Karpas-422 (cell line): ENCODE measurements around the gene CNTFR. TPM values are rescaled to one million over a fixed set of nuclear protein-coding genes. Genes with fewer than 3 reads are reported as not detected.

Experiments used
- DNase-seq: peaks from one replicate; pipeline ENCODE4 v3.0.0-alpha.2; 2015
- H2AFZ ChIP-seq: fragments of 200-600 bp; sonication (generic); 2 replicates; pipeline ENCODE4 v1.6.1; 2014; ENCODE audit warnings: antibody characterized with exemption, low read length, mixed read lengths
- H3K27ac ChIP-seq: fragments of 200-600 bp; sonication (generic); 2 replicates; pipeline ENCODE4 v1.5.1; 2014; ENCODE audit warnings: mild to moderate bottlenecking, low read length, moderate library complexity
- H3K27me3 ChIP-seq: fragments of 200-600 bp; sonication (generic); 2 replicates; pipeline ENCODE4 v1.6.1; 2014; ENCODE audit warnings: low read length, mixed read lengths
- H3K36me3 ChIP-seq: fragments of 200-600 bp; sonication (generic); 2 replicates; pipeline ENCODE4 v1.6.1; 2014; ENCODE audit warnings: low read length, mixed read lengths; ENCODE audit not compliant: insufficient read depth
- H3K4me1 ChIP-seq: fragments of 200-600 bp; sonication (generic); 2 replicates; pipeline ENCODE4 v1.6.1; 2014; ENCODE audit warnings: mild to moderate bottlenecking, low read length, mixed read lengths
- H3K4me2 ChIP-seq: fragments of 200-600 bp; sonication (generic); 2 replicates; pipeline ENCODE4 v1.6.1; 2014; ENCODE audit warnings: low read length, low read depth, mild to moderate bottlenecking; ENCODE audit not compliant: poor library complexity, severe bottlenecking
- H3K4me3 ChIP-seq: fragments of 200-600 bp; sonication (generic); 2 replicates; pipeline ENCODE4 v1.5.1; 2014; ENCODE audit warnings: mild to moderate bottlenecking, antibody characterized with exemption, low read length, mixed read lengths
- H3K79me2 ChIP-seq: fragments of 200-600 bp; sonication (generic); 2 replicates; pipeline ENCODE4 v1.6.1; 2014; ENCODE audit warnings: mild to moderate bottlenecking, low read length, mixed read lengths
- H3K9ac ChIP-seq: fragments of 200-600 bp; sonication (generic); 2 replicates; pipeline ENCODE4 v1.6.0; 2014; ENCODE audit warnings: low read length
- H3K9me2 ChIP-seq: fragments of 200-600 bp; sonication (generic), shearing (Covaris generic); replicated peaks from 2 replicates; pipeline ENCODE4 v1.6.0; 2014; ENCODE audit warnings: mild to moderate bottlenecking, low read length, moderate library complexity; ENCODE audit not compliant: insufficient read depth
- H3K9me3 ChIP-seq: fragments of 300-700, 200-600 bp; sonication (generic); 2 replicates; pipeline ENCODE4 v1.6.1; 2014; ENCODE audit warnings: low read length, mixed read lengths
- H4K20me1 ChIP-seq: fragments of 200-600 bp; sonication (generic); 2 replicates; pipeline ENCODE4 v1.6.1; 2014; ENCODE audit warnings: mild to moderate bottlenecking, antibody characterized with exemption, low read length, low read depth; ENCODE audit not compliant: insufficient read depth
- total RNA-seq: library from RNA; depleted of rRNA; stranded (reverse); fragments of >200 nt; shearing (Covaris generic); gene quantifications from 2 replicates; pipeline ENCODE4 v1.2.3, GENCODE V29; 2014; ENCODE audit warnings: low replicate concordance

CNTFR gene
- total RNA-seq, 1 experiment from 2014 or later, result not detected

DNA sequence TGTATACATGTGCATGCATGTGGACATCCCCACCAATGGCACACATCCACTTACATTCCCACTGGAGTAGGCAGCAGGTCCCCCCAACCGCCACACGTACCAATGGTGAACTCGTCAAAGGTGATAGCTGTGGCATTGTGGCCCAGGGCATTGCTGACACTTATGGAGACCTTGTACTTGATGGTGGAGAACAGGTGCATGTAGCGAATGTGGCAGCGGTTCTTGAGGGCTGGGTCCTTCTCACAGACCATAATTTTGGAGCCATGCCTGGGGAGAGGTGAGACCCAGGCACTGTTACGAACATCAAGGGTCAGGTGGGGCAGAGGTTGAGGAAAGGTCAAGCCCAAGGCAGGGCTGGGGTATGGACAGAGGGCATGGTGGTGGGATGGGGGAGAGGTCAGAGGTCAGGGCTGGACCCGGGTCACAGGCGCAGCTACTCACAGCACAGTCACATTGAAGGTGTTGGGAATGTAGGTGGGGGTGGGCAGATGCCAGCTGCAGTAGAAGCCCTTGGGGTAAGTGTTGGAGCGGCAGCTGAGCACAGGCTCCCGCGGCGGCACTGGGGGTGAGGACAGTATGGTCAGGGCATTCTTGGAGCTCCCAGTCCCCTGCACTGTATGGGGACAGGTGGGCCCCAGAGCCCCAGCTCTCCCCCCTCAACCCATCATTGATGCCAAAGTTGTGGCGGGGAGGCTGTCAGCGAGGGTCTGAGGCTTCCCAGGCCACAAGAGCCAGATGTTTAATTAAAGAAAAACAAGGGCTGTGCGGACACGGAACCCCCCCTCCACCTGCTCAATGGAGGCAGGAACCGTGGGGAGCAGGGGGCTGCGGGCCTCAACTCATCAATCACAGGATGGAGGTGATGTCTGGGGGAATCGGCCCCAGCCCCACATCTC is 31.9 kb downstream of the CNTFR start:
- Histone ChIP-seq H3K27ac (no peak overlapping the region), H3K9ac (no peak overlapping the region), H3K9me3 (peaks cover 6% of the 10 kb centered on the region; the same call in 1 of the 2 replicates), H3K4me1 (no peaks in the 10 kb centered on the region), H3K4me3 (no peak overlapping the region), H3K9me2 (no peaks in the 10 kb centered on the region), H2AFZ (no peak overlapping the region), H3K4me2 (no peak overlapping the region), H3K36me3 (no peaks in the 10 kb centered on the region), H3K79me2 (no peaks in the 10 kb centered on the region), H3K27me3 (no peaks in the 10 kb centered on the region), H4K20me1 (no peaks in the 10 kb centered on the region)
- DNase-seq, result no peak

DNA sequence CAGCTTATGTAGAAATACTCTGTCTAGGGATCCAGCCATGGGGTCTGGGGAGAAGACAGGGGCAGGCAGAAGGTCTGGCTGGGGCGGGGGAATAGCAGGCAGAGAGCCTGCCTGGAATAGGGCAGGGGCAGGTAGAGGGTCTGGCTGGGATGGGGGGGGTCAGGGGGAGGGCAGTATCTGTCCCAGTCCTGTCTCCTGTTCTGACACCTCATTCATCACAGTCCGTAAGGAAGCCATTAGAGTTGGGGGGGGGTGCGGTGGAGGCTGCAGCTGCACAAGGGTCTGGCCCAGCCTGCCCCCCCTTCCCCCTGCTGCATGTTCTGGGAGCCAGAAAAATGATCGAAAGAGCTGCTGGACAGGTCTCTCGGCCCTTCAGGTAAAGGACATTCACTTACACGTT is 32.6 kb downstream of the CNTFR start:
- Histone ChIP-seq H3K4me1 (no peaks in the 10 kb centered on the region), H3K9me2 (no peaks in the 10 kb centered on the region), H3K9me3 (peaks cover 2% of the 10 kb centered on the region; the same call in 1 of the 2 replicates), H3K9ac (no peak overlapping the region), H3K27ac (no peak overlapping the region), H4K20me1 (no peaks in the 10 kb centered on the region), H2AFZ (no peak overlapping the region), H3K79me2 (no peaks in the 10 kb centered on the region), H3K27me3 (no peaks in the 10 kb centered on the region), H3K4me3 (no peak overlapping the region), H3K4me2 (no peak overlapping the region), H3K36me3 (no peaks in the 10 kb centered on the region)
- no peak for DNase-seq

DNA sequence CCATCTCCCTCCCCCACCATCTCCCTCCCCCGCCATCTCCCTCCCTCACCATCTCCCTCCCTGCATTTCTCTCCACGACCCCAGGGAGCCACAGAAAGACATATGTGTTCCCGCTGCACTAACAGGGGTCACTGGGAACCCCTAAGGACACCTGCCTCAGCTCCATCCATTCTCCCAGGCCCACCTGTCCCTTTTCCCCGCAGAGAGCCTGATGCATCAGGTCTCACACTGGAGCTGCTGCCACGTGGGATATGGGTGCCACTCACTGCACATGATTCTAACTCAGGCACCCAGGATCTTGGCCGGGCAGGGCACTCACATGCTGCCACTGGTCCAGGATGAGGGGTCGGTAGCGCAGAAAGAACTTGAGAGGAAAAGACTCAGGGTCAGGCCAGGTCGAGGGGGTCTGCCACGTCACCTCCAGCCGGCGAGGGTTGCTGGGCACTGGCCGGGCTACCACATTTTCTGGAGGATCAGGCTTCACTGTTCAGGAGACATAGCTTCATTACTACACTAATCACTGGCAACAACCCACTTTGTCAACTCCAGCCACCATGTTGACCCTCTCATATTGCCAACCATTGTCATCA is 33.5 kb downstream of the CNTFR start:
- Histone ChIP-seq H3K27me3 (no peaks in the 10 kb centered on the region), H3K4me3 (no peak overlapping the region), H3K9me2 (no peaks in the 10 kb centered on the region), H3K9me3 (no peaks in the 10 kb centered on the region), H4K20me1 (no peaks in the 10 kb centered on the region), H3K79me2 (no peaks in the 10 kb centered on the region), H3K27ac (no peak overlapping the region), H3K4me2 (no peak overlapping the region), H2AFZ (no peak overlapping the region), H3K9ac (no peak overlapping the region), H3K36me3 (no peaks in the 10 kb centered on the region), H3K4me1 (no peaks in the 10 kb centered on the region)
- DNase-seq, result no peak

DNA sequence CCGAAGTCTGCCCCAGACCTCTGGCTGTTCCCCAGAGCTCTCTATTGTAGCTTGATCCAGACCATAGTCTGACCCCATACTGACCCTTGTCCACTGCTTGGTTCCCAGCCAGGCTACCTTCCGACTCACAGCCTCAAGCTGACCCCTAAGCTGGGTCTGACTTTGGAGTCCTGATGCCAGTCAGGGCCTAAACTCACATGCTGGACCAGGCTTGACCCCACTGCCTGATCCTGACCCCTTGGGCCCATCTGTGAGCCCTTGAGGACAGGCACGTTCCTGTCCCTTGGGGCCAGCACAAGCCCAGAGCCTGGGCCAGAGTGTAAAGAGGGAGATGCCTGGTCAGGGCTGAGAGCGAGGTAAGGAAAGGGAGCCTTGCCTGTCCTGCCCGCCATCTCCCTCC is 34.0 kb downstream of the CNTFR start:
- no peaks in the 10 kb centered on the region for H3K27me3 ChIP-seq
- H3K4me3 ChIP-seq, result no peak overlapping the region
- no peak overlapping the region for H2AFZ ChIP-seq
- H3K9me2 ChIP-seq, result no peaks in the 10 kb centered on the region
- no peaks in the 10 kb centered on the region for H3K79me2 ChIP-seq
- no peaks in the 10 kb centered on the region for H3K9me3 ChIP-seq
- DNase-seq, result no peak
- H3K4me2 ChIP-seq, result no peak overlapping the region
- no peaks in the 10 kb centered on the region for H4K20me1 ChIP-seq
- no peaks in the 10 kb centered on the region for H3K36me3 ChIP-seq
- H3K9ac ChIP-seq, result no peak overlapping the region
- H3K27ac ChIP-seq, result no peak overlapping the region
- no peaks in the 10 kb centered on the region for H3K4me1 ChIP-seq

DNA sequence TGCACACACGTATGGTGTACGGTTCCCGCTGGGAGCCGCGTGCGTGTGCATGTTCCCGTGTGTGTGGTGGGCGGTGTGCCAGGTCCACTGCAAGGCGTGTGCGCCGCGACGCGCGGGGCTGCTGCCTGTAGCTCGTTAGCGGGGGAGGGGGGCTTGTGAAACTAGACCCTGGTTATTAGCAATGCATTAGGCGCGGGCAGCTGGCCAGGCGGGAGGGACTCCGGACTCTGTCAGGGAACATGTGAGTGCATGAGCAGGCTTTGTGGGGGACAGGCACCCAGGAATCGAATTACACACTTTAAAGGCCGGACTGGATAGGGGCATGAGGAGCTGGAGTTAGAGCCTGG is 34.5 kb downstream of the CNTFR start:
- H3K27ac ChIP-seq, result no peak overlapping the region
- no peak overlapping the region for H3K9ac ChIP-seq
- H3K79me2 ChIP-seq, result no peaks in the 10 kb centered on the region
- no peaks in the 10 kb centered on the region for H3K27me3 ChIP-seq
- DNase-seq, result no peak
- H3K4me1 ChIP-seq, result no peaks in the 10 kb centered on the region
- H4K20me1 ChIP-seq, result no peaks in the 10 kb centered on the region
- no peak overlapping the region for H3K4me3 ChIP-seq
- H3K36me3 ChIP-seq, result no peaks in the 10 kb centered on the region
- no peak overlapping the region for H2AFZ ChIP-seq
- no peak overlapping the region for H3K4me2 ChIP-seq
- H3K9me2 ChIP-seq, result no peaks in the 10 kb centered on the region
- H3K9me3 ChIP-seq, result no peaks in the 10 kb centered on the region

DNA sequence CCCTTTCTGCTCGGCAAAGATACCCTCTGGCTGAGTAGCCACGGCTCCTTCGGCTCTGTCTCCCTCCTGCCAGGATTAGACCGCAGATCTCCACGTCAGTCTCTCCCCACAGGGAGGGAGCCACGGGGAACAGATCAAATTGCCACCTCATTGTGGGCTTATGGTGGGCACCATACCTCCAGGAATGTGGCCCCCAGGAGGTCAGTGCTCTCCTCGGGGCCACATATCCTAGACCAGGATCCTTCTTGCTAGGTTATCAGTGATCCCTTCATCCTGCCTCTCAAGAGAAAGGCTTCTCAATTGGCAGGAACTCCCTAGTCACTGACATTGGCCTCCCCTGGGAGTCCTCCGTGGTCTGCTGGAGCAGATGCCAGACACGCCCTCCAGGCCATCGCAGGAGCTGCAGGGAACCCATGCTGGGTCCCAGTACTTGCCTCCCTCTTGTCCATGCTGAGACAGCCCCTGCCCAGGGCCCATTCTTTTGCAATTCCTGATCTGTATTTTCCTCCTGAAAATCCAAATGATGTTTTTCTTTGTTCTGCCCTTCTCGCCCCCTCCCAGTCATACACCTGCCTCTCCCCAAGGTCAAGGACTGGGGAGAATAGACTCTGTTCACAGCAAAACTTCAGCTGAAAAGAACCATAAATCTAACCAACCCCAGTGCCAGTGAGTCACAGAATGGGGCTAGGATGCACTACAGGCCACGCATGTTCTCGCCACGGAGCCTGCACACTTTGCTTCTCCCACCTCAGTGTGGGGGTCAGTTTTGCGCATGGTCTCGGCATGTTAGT is 35.1 kb downstream of the CNTFR start:
- Histone ChIP-seq H3K27ac (no peak overlapping the region), H2AFZ (no peak overlapping the region), H3K4me1 (no peaks in the 10 kb centered on the region), H3K4me2 (no peak overlapping the region), H3K27me3 (no peaks in the 10 kb centered on the region), H3K36me3 (no peaks in the 10 kb centered on the region), H3K79me2 (no peaks in the 10 kb centered on the region), H3K4me3 (no peak overlapping the region), H3K9me2 (no peaks in the 10 kb centered on the region), H3K9ac (no peak overlapping the region), H4K20me1 (no peaks in the 10 kb centered on the region), H3K9me3 (no peaks in the 10 kb centered on the region)
- DNase-seq, result no peak

DNA sequence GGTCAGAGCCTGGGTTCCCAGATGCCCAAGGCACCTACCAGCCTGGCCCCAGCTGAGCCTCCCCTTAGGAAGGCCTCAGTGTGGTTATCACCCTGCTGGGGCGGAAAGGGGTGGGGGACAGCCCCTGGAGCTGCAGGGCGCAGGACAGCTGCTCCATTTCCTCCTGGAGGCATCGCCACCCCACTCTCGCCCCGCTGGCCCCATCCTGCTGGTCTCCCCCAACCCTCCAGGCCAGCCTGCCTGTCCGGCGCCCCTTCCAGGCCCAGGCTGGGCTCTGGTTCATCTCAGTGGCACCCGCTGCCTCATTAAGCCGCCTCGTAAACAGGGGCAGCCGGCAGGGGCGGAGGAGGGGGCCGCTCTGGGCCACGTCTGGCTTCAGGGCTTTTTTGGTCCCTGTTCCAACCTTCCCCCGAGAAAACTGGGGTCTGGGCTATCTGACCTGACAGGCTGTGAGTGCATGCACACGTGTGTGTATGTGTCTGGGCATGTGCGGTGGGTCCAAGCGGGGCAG is 36.0 kb downstream of the CNTFR start:
- no peak for DNase-seq
- H3K9ac ChIP-seq, result no peak overlapping the region
- no peak overlapping the region for H3K4me2 ChIP-seq
- H3K4me3 ChIP-seq, result no peak overlapping the region
- H3K4me1 ChIP-seq, result no peaks in the 10 kb centered on the region
- no peaks in the 10 kb centered on the region for H4K20me1 ChIP-seq
- H3K27me3 ChIP-seq, result no peaks in the 10 kb centered on the region
- H3K9me3 ChIP-seq, result no peaks in the 10 kb centered on the region
- H3K9me2 ChIP-seq, result no peaks in the 10 kb centered on the region
- H3K79me2 ChIP-seq, result no peaks in the 10 kb centered on the region
- H3K36me3 ChIP-seq, result no peaks in the 10 kb centered on the region
- H3K27ac ChIP-seq, result no peak overlapping the region
- no peak overlapping the region for H2AFZ ChIP-seq

DNA sequence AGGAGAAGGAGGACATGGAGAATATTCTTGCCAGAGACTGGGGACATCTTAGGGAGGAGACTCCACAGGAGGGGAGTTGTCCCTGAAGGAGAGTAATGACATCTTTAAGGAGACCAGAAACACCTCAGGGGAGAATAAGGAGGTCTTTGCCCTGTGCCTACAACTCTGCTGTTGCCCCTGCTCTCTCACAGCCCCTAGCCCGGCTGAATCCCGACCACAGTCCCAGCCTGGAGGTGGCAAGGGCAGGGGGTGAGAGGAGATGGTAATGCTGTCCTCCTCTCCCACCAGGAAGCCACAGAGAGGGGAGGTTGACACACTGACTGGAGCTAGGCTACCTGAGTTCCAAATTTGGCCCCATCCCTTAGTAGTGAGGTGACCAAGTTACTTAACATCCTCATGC is 36.5 kb downstream of the CNTFR start:
- H3K27ac ChIP-seq, result no peak overlapping the region
- no peaks in the 10 kb centered on the region for H3K9me3 ChIP-seq
- H3K79me2 ChIP-seq, result no peaks in the 10 kb centered on the region
- H3K36me3 ChIP-seq, result no peaks in the 10 kb centered on the region
- H3K27me3 ChIP-seq, result no peaks in the 10 kb centered on the region
- no peak for DNase-seq
- H3K4me1 ChIP-seq, result no peaks in the 10 kb centered on the region
- no peak overlapping the region for H3K4me3 ChIP-seq
- no peak overlapping the region for H3K9ac ChIP-seq
- H3K9me2 ChIP-seq, result no peaks in the 10 kb centered on the region
- no peak overlapping the region for H2AFZ ChIP-seq
- H4K20me1 ChIP-seq, result no peaks in the 10 kb centered on the region
- no peak overlapping the region for H3K4me2 ChIP-seq
